Activated T-helper 2 cell treated with anti-CD3 and anti-CD28 coated beads, Interferon-gamma antibody, Interleukin-2, Interleukin-4, amounts not matched to agents 10 μg/mL and 5 μg/mL and 100 μg/mL, durations not matched to agents 14 hours and 24 hours and 36 hours (primary cell): ENCODE results near the gene SPP2. TPM values are rescaled to one million over a fixed set of nuclear protein-coding genes. Genes with fewer than 3 reads are reported as not detected.

Source experiments
- DNase-seq: peaks from one replicate; pipeline ENCODE4 v3.0.0; 2021; ENCODE audit warnings: low spot score
- H3K27ac Mint-ChIP-seq: one replicate; pipeline ENCODE4 v1.8.0; 2021; ENCODE audit warnings: mixed read lengths
- H3K27me3 Mint-ChIP-seq: one replicate; pipeline ENCODE4 v1.8.0; 2021; ENCODE audit warnings: low read depth, mixed read lengths
- H3K36me3 Mint-ChIP-seq: one replicate; pipeline ENCODE4 v1.8.0; 2021; ENCODE audit warnings: low read depth, mixed read lengths
- H3K4me1 Mint-ChIP-seq: one replicate; pipeline ENCODE4 v1.8.0; 2021; ENCODE audit warnings: low read depth, mixed read lengths
- H3K4me3 Mint-ChIP-seq: one replicate; pipeline ENCODE4 v1.8.0; 2021; ENCODE audit warnings: low read depth, mild to moderate bottlenecking, moderate library complexity, mixed read lengths
- H3K9me3 Mint-ChIP-seq: one replicate; pipeline ENCODE4 v1.8.0; 2021; ENCODE audit warnings: mixed read lengths
- intact Hi-C: fragments of 100-400 bp; cut with micrococcal nuclease; formaldehyde crosslinking; loops from one replicate; pipeline ENCODE4 v1.15.1; 2023
- total RNA-seq: library from RNA; stranded (reverse); gene quantifications from 2 replicates; pipeline ENCODE4 v1.2.3, GENCODE V29; 2022

Gene SPP2
- total RNA-seq, 1 donor from 2014 or later: not detected

DNA sequence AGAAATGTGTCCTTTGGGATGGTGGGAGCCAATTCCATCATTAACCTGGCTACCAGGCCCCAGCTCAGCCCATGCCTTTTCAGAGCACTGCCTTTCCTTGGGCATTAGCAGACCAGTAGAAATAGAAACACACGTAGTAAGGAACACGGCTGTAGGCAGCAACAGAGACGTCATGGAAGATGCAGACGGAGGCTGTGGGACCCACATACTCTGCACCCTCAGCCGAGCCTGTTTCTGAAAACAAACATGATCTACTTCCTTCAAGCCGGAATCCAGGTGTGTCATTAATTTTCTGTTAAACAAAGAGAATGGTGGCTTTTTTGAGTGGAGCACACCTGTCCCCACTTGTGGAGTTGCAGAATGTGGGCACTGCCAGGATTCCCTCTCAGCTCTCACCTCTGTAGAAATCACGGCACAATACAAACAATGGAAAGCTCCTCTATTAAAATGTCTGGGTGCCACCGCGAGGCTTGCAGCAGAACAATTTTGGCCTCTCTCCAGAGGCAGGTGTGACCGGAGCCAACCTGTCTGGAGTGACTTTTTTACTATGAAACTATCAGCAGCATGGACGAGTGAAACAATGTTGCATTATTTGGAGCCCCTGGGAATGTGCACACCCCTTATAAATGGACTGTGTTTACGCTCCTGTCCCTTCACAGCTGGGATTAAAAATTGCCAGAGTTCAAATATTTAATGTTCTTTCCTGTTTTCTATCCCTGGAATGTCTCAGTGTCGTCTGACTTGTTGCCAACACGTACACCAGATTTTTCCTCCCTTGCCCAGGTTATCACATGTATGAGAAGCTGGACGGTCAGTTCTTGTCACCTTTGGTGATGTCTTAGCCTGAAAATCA, 31.7 kb downstream of the SPP2 start:
- no peak for DNase-seq
- no peaks in the 10 kb centered on the region for H3K36me3 Mint-ChIP-seq
- peaks cover 30% of the 10 kb centered on the region for H3K27me3 Mint-ChIP-seq
- peaks cover 9% of the 10 kb centered on the region for H3K4me1 Mint-ChIP-seq
- intact Hi-C loops: no loop called here
- no peak overlapping the region for H3K27ac Mint-ChIP-seq
- no peaks in the 10 kb centered on the region for H3K9me3 Mint-ChIP-seq
- H3K4me3 Mint-ChIP-seq: no peak overlapping the region

DNA sequence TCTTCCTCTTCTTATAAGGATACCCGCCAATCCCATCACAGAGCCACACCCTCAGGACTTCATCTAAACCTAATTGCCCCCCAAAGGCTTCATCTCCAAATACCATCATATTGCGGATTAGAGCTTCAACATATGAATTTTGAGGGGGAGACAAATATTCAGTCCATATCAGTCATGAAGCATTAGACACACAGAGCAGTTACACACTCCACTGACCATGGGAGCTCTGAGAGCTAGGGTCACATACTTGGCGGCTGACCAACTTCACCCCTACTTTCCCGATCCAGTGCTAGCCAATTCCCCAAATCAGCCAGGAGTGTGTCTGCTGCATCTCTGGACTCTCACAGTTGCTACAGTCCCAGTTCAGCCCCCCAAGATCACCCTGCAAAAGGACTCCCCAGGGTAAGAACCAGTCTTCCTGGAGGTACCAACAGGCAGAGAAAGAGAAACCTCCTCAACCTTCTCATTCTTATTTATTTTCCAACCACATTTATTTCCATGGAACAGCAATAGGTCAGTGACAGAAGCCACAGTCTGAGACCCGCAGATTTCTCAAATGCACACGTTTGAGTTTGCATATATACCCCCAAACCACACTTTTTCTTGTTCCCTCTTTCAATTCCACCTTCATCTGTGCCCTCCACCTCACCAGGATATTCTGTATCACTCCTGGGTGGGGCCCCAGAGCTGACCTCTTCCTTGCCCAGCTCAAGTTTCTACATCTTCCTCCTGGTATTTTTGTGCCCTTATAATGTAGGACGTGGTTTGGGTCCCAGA, 33.3 kb downstream of the SPP2 start:
- intact Hi-C loops: no loop called here
- peaks cover 36% of the 10 kb centered on the region for H3K27me3 Mint-ChIP-seq
- H3K36me3 Mint-ChIP-seq: no peaks in the 10 kb centered on the region
- DNase-seq: no peak
- peaks cover 7% of the 10 kb centered on the region for H3K9me3 Mint-ChIP-seq
- H3K27ac Mint-ChIP-seq: no peak overlapping the region
- peaks cover 9% of the 10 kb centered on the region for H3K4me1 Mint-ChIP-seq
- H3K4me3 Mint-ChIP-seq: no peak overlapping the region

GRCh38 chr2:234091432-234091879, 41.0 kb downstream of the SPP2 start:
- Mint-ChIP-seq H3K27ac (no peak overlapping the region), H3K4me1 (no peaks in the 10 kb centered on the region), H3K4me3 (no peak overlapping the region), H3K9me3 (peaks cover 7% of the 10 kb centered on the region), H3K27me3 (peaks cover 23% of the 10 kb centered on the region), H3K36me3 (no peaks in the 10 kb centered on the region)
- intact Hi-C loops: no loop called here
- no peak for DNase-seq

DNA sequence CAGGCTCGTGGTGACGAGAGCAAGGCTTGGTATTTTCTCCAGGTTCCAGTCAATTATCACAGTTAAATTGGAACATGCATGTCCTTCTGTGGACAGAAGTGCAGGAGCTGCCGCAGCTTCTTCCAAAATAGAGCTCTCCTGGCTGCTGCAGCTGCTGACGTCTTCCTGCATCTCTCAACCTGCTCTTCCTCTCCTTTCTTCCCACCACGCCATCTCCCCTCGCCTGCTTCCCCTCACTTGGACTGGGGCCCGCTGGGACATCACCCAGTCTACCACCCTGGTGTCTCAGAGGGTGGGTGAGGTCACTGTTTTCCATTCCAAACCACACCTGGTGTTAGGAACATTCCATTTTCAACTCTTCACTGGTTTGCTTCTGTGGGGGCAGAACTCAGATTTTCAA, 41.4 kb downstream of the SPP2 start:
- no peak for DNase-seq
- Mint-ChIP-seq H3K4me3 (no peak overlapping the region), H3K9me3 (peaks cover 7% of the 10 kb centered on the region), H3K36me3 (no peaks in the 10 kb centered on the region), H3K27me3 (peaks cover 22% of the 10 kb centered on the region), H3K4me1 (no peaks in the 10 kb centered on the region), H3K27ac (no peak overlapping the region)
- intact Hi-C loops: no loop called here

- intact Hi-C loops: no loop called here
Observed at GRCh38 chr2:234092344-234092743, 41.8 kb downstream of the SPP2 start.

GRCh38 chr2:234095301-234095700, 44.8 kb downstream of the SPP2 start:
- DNase-seq: no peak
- no peak overlapping the region for H3K27ac Mint-ChIP-seq
- no peak overlapping the region for H3K4me3 Mint-ChIP-seq
- H3K9me3 Mint-ChIP-seq: no peaks in the 10 kb centered on the region
- peaks cover 4% of the 10 kb centered on the region for H3K27me3 Mint-ChIP-seq
- intact Hi-C loops: no loop called here
- H3K4me1 Mint-ChIP-seq: peaks cover 12% of the 10 kb centered on the region
- H3K36me3 Mint-ChIP-seq: no peaks in the 10 kb centered on the region

More at GRCh38 chr2:234092344-234092743, 41.8 kb downstream of the SPP2 start:
- Mint-ChIP-seq H3K9me3 (peaks cover 7% of the 10 kb centered on the region), H3K4me1 (no peaks in the 10 kb centered on the region), H3K36me3 (no peaks in the 10 kb centered on the region), H3K27ac (no peak overlapping the region), H3K27me3 (peaks cover 17% of the 10 kb centered on the region), H3K4me3 (no peak overlapping the region)
- DNase-seq: no peak

GRCh38 chr2:234096164-234096563, 45.7 kb downstream of the SPP2 start:
- intact Hi-C loops: no loop called here
- no peak for DNase-seq
- Mint-ChIP-seq H3K27me3 (peaks cover 5% of the 10 kb centered on the region), H3K36me3 (no peaks in the 10 kb centered on the region), H3K27ac (no peak overlapping the region), H3K4me1 (peaks cover 21% of the 10 kb centered on the region), H3K4me3 (no peak overlapping the region), H3K9me3 (no peaks in the 10 kb centered on the region)

- no peaks in the 10 kb centered on the region for H3K9me3 Mint-ChIP-seq
- H3K36me3 Mint-ChIP-seq: no peaks in the 10 kb centered on the region
- H3K4me3 Mint-ChIP-seq: no peak overlapping the region
- no peak overlapping the region for H3K27ac Mint-ChIP-seq
- intact Hi-C loops: no loop called here
- DNase-seq: no peak
- H3K27me3 Mint-ChIP-seq: peaks cover 8% of the 10 kb centered on the region
- H3K4me1 Mint-ChIP-seq: peaks cover 31% of the 10 kb centered on the region
Observed at GRCh38 chr2:234098681-234099080, 48.2 kb downstream of the SPP2 start.

- Mint-ChIP-seq H3K36me3 (no peaks in the 10 kb centered on the region), H3K27ac (no peak overlapping the region), H3K4me3 (no peak overlapping the region), H3K4me1 (peaks cover 35% of the 10 kb centered on the region), H3K27me3 (peaks cover 12% of the 10 kb centered on the region), H3K9me3 (no peaks in the 10 kb centered on the region)
- DNase-seq: no peak
- intact Hi-C loops: no loop called here
Observed at GRCh38 chr2:234099266-234099665, 48.8 kb downstream of the SPP2 start.

- intact Hi-C loops: no loop called here
- Mint-ChIP-seq H3K27ac (no peak overlapping the region), H3K4me3 (no peak overlapping the region), H3K27me3 (peaks cover 12% of the 10 kb centered on the region), H3K4me1 (peaks cover 36% of the 10 kb centered on the region), H3K9me3 (no peaks in the 10 kb centered on the region), H3K36me3 (no peaks in the 10 kb centered on the region)
- no peak for DNase-seq
Observed at GRCh38 chr2:234100686-234101085, 50.2 kb downstream of the SPP2 start.

DNA sequence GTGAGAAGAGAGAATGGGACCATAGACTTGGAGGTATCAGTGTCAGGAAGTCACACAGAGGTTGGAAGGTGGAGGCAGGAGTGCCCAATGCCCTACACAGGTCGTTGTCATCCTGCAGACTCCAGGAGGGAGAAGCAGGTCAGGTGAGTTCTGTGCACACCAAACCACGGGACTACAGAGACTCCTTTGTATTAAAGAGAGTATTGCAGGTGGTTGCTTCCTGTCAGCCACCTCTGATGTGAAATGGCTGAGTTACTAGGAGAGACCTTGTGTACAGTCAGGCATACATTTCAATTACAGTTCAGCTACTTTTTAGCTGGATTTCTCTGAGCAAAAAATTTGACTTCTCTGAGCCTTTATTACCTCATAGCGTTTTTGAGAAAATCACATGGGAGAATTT, 51.6 kb downstream of the SPP2 start:
- intact Hi-C loops: no loop called here
- no peak overlapping the region for H3K4me3 Mint-ChIP-seq

DNA sequence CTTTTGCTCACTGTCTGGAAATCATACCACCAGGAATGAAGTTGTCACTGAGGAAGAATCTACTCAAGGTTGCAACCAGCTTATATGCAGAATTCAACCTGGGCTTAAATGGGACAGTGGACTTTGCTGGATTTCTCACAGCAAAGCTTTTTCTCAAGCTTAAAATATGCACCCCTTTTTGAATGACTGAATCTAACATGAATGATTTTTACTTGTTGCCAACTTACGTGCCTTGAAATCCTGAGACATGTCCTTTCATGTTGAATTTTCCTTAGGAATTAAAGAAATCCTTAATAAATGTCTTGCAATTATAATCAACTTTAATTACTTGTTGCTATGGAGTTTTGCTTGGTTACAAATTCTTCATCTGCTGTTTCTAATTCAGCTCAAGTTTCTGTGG, 57.4 kb downstream of the SPP2 start:
- peaks cover 7% of the 10 kb centered on the region for H3K4me1 Mint-ChIP-seq
- intact Hi-C loops: no loop called here
- DNase-seq: no peak
- no peaks in the 10 kb centered on the region for H3K36me3 Mint-ChIP-seq
- H3K27me3 Mint-ChIP-seq: peaks cover 24% of the 10 kb centered on the region
- no peaks in the 10 kb centered on the region for H3K9me3 Mint-ChIP-seq
- no peak overlapping the region for H3K4me3 Mint-ChIP-seq
- no peak overlapping the region for H3K27ac Mint-ChIP-seq

More for the DNA sequence above, 51.6 kb downstream of the SPP2 start:
- no peaks in the 10 kb centered on the region for H3K9me3 Mint-ChIP-seq
- H3K27me3 Mint-ChIP-seq: peaks cover 18% of the 10 kb centered on the region
- peaks cover 36% of the 10 kb centered on the region for H3K4me1 Mint-ChIP-seq
- no peak for DNase-seq
- no peaks in the 10 kb centered on the region for H3K36me3 Mint-ChIP-seq
- H3K27ac Mint-ChIP-seq: no peak overlapping the region

DNA sequence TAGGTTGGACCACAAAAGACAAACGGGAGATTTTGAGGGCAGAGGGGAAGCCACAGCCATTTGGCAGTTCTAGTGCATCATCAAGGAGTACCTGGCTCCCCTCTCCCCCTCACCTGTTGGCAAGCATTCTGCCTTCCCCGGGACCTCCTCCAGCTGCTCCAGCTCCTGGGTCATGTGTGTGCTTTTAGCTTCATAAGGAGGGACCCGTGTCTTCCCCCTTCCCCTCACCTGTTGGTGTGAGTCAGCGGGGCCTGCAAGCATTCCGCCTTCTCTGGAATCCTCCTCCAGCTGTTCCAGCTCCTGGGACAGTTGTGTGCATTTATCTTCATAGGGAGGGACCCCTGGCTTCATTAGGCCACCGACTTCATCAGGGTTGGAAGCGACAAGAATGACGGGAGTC, 58.8 kb downstream of the SPP2 start:
- intact Hi-C loops: no loop called here
- H3K36me3 Mint-ChIP-seq: no peaks in the 10 kb centered on the region
- H3K4me1 Mint-ChIP-seq: no peaks in the 10 kb centered on the region
- DNase-seq: no peak
- H3K4me3 Mint-ChIP-seq: no peak overlapping the region
- H3K9me3 Mint-ChIP-seq: no peaks in the 10 kb centered on the region
- H3K27me3 Mint-ChIP-seq: peaks cover 23% of the 10 kb centered on the region
- H3K27ac Mint-ChIP-seq: no peak overlapping the region
